Cardiac fibroblast (primary cell): ENCODE data around the gene DPP9.
A peak's percentile ranks its signal among the peaks of the same experiment; 100 is the strongest.

ENCODE experiments used
- DNase-seq, 2 donors: peaks; one replicate each; pipeline versions ENCODE4 v3.0.0 to v3.0.0-alpha.2; 2010; ENCODE audit warnings: low read depth in 2 of 2
- H3K4me3 ChIP-seq, 2 donors: replicated peaks in 1 of 2; 1 replicate in 1 of 2; 2 replicates in 1 of 2; pipeline ENCODE4 v1.5.1; 2011; ENCODE audit warnings: low read depth in 2 of 2, low read length in 2 of 2, mild to moderate bottlenecking in 2 of 2, moderate library complexity in 1 of 2
- TF ChIP-seq, protein P1 (sequence below): IDR thresholded peaks from one replicate; pipeline ENCODE4 v1.5.1; 2011; ENCODE audit warnings: low read depth, mild to moderate bottlenecking, low read length, inconsistent platforms

Gene DPP9

GRCh38 chr19:4653793-4654436 lies 69.7 kb downstream of the DPP9 start:
- DNase-seq: no peak
- TF ChIP-seq, protein P1, sequence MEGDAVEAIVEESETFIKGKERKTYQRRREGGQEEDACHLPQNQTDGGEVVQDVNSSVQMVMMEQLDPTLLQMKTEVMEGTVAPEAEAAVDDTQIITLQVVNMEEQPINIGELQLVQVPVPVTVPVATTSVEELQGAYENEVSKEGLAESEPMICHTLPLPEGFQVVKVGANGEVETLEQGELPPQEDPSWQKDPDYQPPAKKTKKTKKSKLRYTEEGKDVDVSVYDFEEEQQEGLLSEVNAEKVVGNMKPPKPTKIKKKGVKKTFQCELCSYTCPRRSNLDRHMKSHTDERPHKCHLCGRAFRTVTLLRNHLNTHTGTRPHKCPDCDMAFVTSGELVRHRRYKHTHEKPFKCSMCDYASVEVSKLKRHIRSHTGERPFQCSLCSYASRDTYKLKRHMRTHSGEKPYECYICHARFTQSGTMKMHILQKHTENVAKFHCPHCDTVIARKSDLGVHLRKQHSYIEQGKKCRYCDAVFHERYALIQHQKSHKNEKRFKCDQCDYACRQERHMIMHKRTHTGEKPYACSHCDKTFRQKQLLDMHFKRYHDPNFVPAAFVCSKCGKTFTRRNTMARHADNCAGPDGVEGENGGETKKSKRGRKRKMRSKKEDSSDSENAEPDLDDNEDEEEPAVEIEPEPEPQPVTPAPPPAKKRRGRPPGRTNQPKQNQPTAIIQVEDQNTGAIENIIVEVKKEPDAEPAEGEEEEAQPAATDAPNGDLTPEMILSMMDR: no peak
- no peak overlapping the region for H3K4me3 ChIP-seq

GRCh38 chr19:4652075-4652474 lies 71.6 kb downstream of the DPP9 start:
- no peak overlapping the region for H3K4me3 ChIP-seq
- TF ChIP-seq, protein P1: no peak
- no peak for DNase-seq

- H3K4me3 ChIP-seq: no peak overlapping the region
- TF ChIP-seq, protein P1: no peak
- DNase-seq: no peak
Observed at GRCh38 chr19:4650159-4650558, 73.5 kb downstream of the DPP9 start.

DNA sequence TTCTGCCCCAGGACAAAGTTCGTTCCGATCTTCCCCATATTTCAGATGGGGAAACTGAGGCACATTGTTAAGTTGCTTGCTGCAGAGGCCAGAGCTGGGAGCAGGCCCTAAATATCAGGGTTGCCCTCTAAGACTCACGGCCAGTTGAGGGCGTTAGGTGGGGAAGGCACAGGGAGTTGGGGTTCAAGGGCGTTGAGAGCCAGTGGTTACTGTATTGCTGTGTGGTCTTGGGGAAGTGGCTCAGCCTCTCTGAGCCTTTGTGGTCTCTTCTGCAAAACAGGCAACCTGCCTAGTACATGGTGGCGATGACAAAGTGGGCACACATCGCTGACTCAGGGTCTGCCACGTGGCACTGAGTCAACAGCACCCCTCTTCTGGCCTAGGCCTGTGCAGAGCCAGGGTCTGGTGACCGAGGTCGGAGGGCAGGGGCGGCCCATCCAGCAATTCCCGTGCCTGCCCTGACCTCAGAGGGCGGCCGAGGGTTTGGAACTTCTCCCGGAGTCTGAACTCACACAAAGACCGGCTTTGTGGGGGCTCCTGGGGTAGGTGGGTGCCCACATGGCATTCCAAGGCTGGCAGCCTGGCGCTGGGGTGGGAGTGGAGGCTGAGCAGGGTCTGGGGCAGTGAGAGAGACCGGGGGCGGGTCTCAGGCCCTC lies 74.1 kb downstream of the DPP9 start:
- no peak for DNase-seq
- no peak overlapping the region for H3K4me3 ChIP-seq
- TF ChIP-seq, protein P1: no peak

DNA sequence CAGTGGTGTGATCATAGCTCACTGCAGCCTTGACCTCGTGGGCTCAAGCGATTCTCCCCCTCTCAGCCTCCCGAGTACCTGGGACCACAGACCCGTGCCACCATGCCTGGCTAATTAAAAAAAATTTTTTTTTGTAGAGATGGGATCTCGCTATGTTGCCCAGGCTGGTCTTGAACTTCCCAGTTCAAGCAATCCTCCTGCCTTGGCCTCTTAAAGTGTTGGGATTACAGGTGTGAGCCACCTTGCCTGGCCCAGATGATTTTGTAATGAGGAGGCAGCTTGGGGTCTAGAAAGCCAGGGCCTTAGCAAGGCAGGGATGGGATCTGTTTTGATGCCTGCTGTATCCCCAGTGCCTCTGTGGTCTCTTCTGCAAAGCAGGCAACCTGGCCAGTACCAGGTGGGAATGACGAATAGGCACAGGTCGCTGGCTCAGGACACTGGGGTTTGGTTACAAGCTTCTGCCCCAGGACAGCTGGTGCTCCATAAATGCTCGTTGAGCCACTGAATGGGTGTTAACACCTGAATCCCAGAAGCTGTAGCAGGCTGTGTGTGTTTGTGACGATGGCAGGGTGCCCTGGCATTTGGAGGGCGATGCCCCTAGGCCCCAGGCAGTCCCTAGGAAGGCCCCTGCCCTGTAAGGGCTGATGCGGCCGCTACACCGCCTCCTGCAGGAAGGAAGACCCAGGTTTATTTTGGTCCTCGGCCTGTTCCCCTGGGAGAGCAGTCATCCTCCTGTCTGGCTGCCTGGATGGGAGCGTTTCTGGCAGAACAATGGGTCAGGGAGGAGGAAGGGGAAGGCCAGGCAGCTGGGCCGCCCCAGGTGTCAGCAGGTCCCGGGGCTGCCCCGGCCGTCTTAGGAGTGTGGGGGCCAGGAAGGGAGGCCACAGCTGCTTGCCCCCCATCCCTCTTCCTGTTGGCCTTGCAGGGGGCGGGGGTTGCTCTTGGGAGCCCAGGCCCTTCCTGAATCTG lies 75.7 kb downstream of the DPP9 start:
- H3K4me3 ChIP-seq: no peak overlapping the region
- DNase-seq: peak; percentile 81 to 93
- TF ChIP-seq, protein P1: peak; percentile 76

- DNase-seq: no peak
- no peak overlapping the region for H3K4me3 ChIP-seq
- TF ChIP-seq, protein P1: no peak
Observed at GRCh38 chr19:4645718-4646117, 77.9 kb downstream of the DPP9 start.
